ENCODE data around the gene KMT5B.

The KMT5B gene

DNA sequence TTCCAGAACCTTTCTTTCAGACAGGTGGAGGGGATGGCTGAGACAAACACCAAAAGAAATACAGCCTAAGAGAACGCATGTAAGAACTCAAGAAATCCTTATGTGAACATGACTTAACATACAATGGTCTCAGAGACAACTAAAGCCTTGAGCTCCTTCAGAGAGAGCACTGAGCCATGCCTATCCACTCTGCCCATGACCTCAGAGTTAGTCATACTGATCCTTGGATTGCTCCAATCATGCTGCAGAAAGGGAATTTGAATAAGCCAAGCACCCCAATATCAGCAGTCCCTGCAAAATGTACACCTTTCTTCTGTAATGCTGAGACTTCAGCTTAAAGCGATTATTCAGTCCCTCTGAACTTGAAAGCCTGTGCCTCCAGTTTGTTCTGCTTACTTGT is 48.7 kb downstream of the KMT5B start:
- no CpG with 5 or more reads among the region's 2 CpGs for WGBS, 2 donors (ENCODE audit: extremely low coverage in 2 of 2, insufficient read length in 2 of 2, insufficient replicate concordance in 1 of 2)
- no peaks in the 10 kb centered on the region for H3K27me3 ChIP-seq (ENCODE audit: control insufficient read depth in 3 of 3, insufficient read depth in 3 of 3, low read depth in 1 of 3, low read length in 3 of 3)

DNA sequence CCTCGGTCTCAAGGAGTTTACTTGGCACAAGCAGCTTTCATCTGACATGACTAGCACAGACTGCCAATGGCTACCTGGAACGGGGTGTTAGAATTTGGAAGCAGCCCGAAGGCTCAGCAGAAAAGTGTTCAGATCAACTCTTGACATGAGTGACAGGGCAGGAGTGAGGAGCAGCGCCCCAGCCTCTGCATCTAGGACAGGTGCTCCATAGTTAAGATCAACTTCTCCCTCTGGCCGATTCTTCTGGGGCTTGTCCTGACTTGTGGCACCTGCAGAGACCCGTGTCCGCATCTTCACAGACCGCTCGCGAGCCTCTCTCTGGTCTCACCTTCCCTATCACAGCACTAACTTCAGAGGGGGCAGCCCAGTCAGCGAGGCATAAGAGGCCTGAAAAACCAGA is 49.4 kb downstream of the KMT5B start:
- no peak overlapping the region for H3K4me3 ChIP-seq (ENCODE audit: low read length in 2 of 2)
- H3K9ac ChIP-seq (ENCODE audit: low read depth, low read length, poor library complexity), result no peak overlapping the region
- H3K4me1 ChIP-seq (ENCODE audit: control insufficient read depth in 2 of 2, insufficient read depth in 1 of 2, low read depth in 1 of 2, low read length in 2 of 2), result peaks cover 7 to 15% of the 10 kb centered on the region in 2 donors
- no peak overlapping the region for H3K18ac ChIP-seq (ENCODE audit: low read length)
- peaks cover 17 to 69% of the 10 kb centered on the region in 2 donors for H3K36me3 ChIP-seq (replicated peaks in 1 of 2; ENCODE audit: control insufficient read depth in 2 of 2, insufficient read depth in 2 of 2, low read length in 2 of 2)
- H3K79me1 ChIP-seq (ENCODE audit: low read depth, low read length), result no peaks in the 10 kb centered on the region
- H2BK120ac ChIP-seq (ENCODE audit: low read depth, low read length), result no peak overlapping the region
- no peak overlapping the region for H3K23ac ChIP-seq (ENCODE audit: low read depth, low read length, poor library complexity)
- no peak overlapping the region for H2AFZ ChIP-seq (ENCODE audit: low read length)
- no peak overlapping the region for H3K4ac ChIP-seq (ENCODE audit: low read length)
- H3K14ac ChIP-seq (ENCODE audit: low read length), result no peak overlapping the region
- no peaks in the 10 kb centered on the region for H3K27me3 ChIP-seq (ENCODE audit: control insufficient read depth in 3 of 3, insufficient read depth in 3 of 3, low read depth in 1 of 3, low read length in 3 of 3)
- WGBS, 2 donors (ENCODE audit: extremely low coverage in 2 of 2, insufficient read length in 2 of 2, insufficient replicate concordance in 1 of 2), result no CpG with 5 or more reads among the region's 11 CpGs
- no peak overlapping the region for H4K91ac ChIP-seq (ENCODE audit: low read depth, low read length, poor library complexity)
- DNase-seq (ENCODE audit: low spot score), result no peak
- no peak overlapping the region for H2BK5ac ChIP-seq (ENCODE audit: low read length)
- H2AK5ac ChIP-seq (ENCODE audit: low read depth, low read length), result no peak overlapping the region
- no peak overlapping the region for H3K27ac ChIP-seq (replicated peaks; ENCODE audit: low read length)
- H2BK15ac ChIP-seq (ENCODE audit: low read length), result no peak overlapping the region
- H3K9me3 ChIP-seq (replicated peaks in 1 of 2; ENCODE audit: control insufficient read depth in 2 of 2, insufficient read depth in 1 of 2, low read depth in 1 of 2, low read length in 2 of 2), result no peaks in the 10 kb centered on the region
- no peak overlapping the region for H2BK12ac ChIP-seq (ENCODE audit: low read length)
- H3K4me2 ChIP-seq (ENCODE audit: insufficient read depth, low read length, poor library complexity, severe bottlenecking), result no peak overlapping the region
- H4K8ac ChIP-seq (ENCODE audit: low read depth, low read length), result no peak overlapping the region

More for the DNA sequence above, 48.7 kb downstream of the KMT5B start:
- Histone ChIP-seq H4K8ac (ENCODE audit: low read depth, low read length) (no peak overlapping the region), H4K91ac (ENCODE audit: low read depth, low read length, poor library complexity) (no peak overlapping the region), H2AK5ac (ENCODE audit: low read depth, low read length) (no peak overlapping the region), H3K9me3 (replicated peaks in 1 of 2; ENCODE audit: control insufficient read depth in 2 of 2, insufficient read depth in 1 of 2, low read depth in 1 of 2, low read length in 2 of 2) (no peaks in the 10 kb centered on the region), H3K4me3 (ENCODE audit: low read length in 2 of 2) (no peak overlapping the region), H3K18ac (ENCODE audit: low read length) (no peak overlapping the region), H2BK15ac (ENCODE audit: low read length) (no peak overlapping the region), H2AFZ (ENCODE audit: low read length) (no peak overlapping the region), H3K27ac (replicated peaks; ENCODE audit: low read length) (no peak overlapping the region), H2BK12ac (ENCODE audit: low read length) (no peak overlapping the region), H3K14ac (ENCODE audit: low read length) (no peak overlapping the region), H3K79me1 (ENCODE audit: low read depth, low read length) (no peaks in the 10 kb centered on the region), H3K23ac (ENCODE audit: low read depth, low read length, poor library complexity) (no peak overlapping the region), H3K36me3 (replicated peaks in 1 of 2; ENCODE audit: control insufficient read depth in 2 of 2, insufficient read depth in 2 of 2, low read length in 2 of 2) (peaks cover 21 to 71% of the 10 kb centered on the region in 2 donors), H3K4me1 (ENCODE audit: control insufficient read depth in 2 of 2, insufficient read depth in 1 of 2, low read depth in 1 of 2, low read length in 2 of 2) (peaks cover 5 to 14% of the 10 kb centered on the region in 2 donors), H3K9ac (ENCODE audit: low read depth, low read length, poor library complexity) (no peak overlapping the region), H3K4ac (ENCODE audit: low read length) (no peak overlapping the region), H3K4me2 (ENCODE audit: insufficient read depth, low read length, poor library complexity, severe bottlenecking) (no peak overlapping the region), H2BK120ac (ENCODE audit: low read depth, low read length) (no peak overlapping the region), H2BK5ac (ENCODE audit: low read length) (no peak overlapping the region)
- DNase-seq (ENCODE audit: low spot score), result no peak

DNA sequence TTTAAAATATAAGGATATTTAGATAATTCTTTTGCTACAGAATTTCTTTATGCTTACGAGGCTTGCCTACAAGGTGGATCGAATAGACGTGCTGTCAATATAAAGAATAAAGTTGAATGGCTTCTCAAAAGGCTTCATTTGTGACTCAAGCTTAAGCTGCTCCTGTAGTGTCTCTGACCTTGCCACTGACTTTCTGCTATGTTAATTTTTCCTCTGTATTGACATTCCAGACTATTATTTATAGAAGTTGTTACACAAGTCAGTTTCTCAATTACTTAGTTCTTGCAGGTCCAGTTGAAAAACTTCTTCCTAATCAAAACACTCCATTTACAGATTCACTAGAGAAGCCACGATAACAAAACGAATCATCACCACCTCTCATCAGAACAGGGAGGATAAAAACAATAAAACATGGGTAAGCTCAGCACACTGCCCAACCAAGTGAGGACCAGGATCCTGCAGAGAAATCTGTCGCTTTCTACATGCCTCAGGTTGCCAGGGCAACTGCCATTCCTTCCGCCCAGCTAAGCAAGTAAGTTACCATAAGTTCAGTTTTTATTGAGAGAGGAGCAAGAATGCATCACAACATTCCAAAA is 52.9 kb downstream of the KMT5B start:
- no CpG with 5 or more reads among the region's 7 CpGs for WGBS, 2 donors (ENCODE audit: extremely low coverage in 2 of 2, insufficient read length in 2 of 2, insufficient replicate concordance in 1 of 2)
- H3K79me1 ChIP-seq (ENCODE audit: low read depth, low read length), result no peaks in the 10 kb centered on the region
- no peak for DNase-seq (ENCODE audit: low spot score)
- no peak overlapping the region for H3K23ac ChIP-seq (ENCODE audit: low read depth, low read length, poor library complexity)
- H2AK5ac ChIP-seq (ENCODE audit: low read depth, low read length), result no peak overlapping the region
- no peak overlapping the region for H2BK12ac ChIP-seq (ENCODE audit: low read length)
- no peak overlapping the region for H3K4ac ChIP-seq (ENCODE audit: low read length)
- no peaks in the 10 kb centered on the region for H3K9me3 ChIP-seq (replicated peaks in 1 of 2; ENCODE audit: control insufficient read depth in 2 of 2, insufficient read depth in 1 of 2, low read depth in 1 of 2, low read length in 2 of 2)
- H3K27ac ChIP-seq (replicated peaks; ENCODE audit: low read length), result no peak overlapping the region
- H3K27me3 ChIP-seq (ENCODE audit: control insufficient read depth in 3 of 3, insufficient read depth in 3 of 3, low read depth in 1 of 3, low read length in 3 of 3), result no peaks in the 10 kb centered on the region
- peaks cover 13 to 15% of the 10 kb centered on the region in 2 donors for H3K4me1 ChIP-seq (ENCODE audit: control insufficient read depth in 2 of 2, insufficient read depth in 1 of 2, low read depth in 1 of 2, low read length in 2 of 2)
- no peak overlapping the region for H4K8ac ChIP-seq (ENCODE audit: low read depth, low read length)
- no peak overlapping the region for H3K9ac ChIP-seq (ENCODE audit: low read depth, low read length, poor library complexity)
- no peak overlapping the region for H2BK5ac ChIP-seq (ENCODE audit: low read length)
- H2AFZ ChIP-seq (ENCODE audit: low read length), result no peak overlapping the region
- no peak overlapping the region for H3K4me3 ChIP-seq (ENCODE audit: low read length in 2 of 2)
- no peak overlapping the region for H3K14ac ChIP-seq (ENCODE audit: low read length)
- H2BK120ac ChIP-seq (ENCODE audit: low read depth, low read length), result no peak overlapping the region
- no peak overlapping the region for H3K18ac ChIP-seq (ENCODE audit: low read length)
- no peak overlapping the region for H2BK15ac ChIP-seq (ENCODE audit: low read length)
- peaks cover 13 to 63% of the 10 kb centered on the region in 2 donors for H3K36me3 ChIP-seq (replicated peaks in 1 of 2; ENCODE audit: control insufficient read depth in 2 of 2, insufficient read depth in 2 of 2, low read length in 2 of 2)
- no peak overlapping the region for H4K91ac ChIP-seq (ENCODE audit: low read depth, low read length, poor library complexity)
- H3K4me2 ChIP-seq (ENCODE audit: insufficient read depth, low read length, poor library complexity, severe bottlenecking), result no peak overlapping the region

DNA sequence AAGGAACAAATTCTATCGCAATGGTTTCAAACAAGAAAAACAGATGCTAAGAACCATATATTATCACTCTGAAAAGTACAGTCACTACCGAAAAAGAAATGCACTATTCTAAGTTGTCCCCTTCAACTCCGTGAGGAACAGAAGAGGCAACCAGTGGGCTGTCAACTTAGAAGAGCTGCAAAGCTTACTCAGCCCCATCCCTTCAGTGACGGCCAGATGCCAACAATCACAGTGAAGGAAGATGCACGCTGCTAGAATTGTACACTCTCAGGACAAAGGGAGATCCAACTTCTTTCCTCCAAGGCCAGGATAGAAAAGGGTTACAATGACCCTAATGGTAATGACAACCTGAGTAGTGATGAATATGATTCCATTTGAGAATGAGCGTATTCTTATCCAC is 53.4 kb downstream of the KMT5B start:
- Histone ChIP-seq H2BK120ac (ENCODE audit: low read depth, low read length) (no peak overlapping the region), H3K4me3 (ENCODE audit: low read length in 2 of 2) (no peak overlapping the region), H3K4me2 (ENCODE audit: insufficient read depth, low read length, poor library complexity, severe bottlenecking) (no peak overlapping the region), H3K27ac (replicated peaks; ENCODE audit: low read length) (peak overlapping the region; percentile 47), H2AFZ (ENCODE audit: low read length) (no peak overlapping the region), H3K14ac (ENCODE audit: low read length) (no peak overlapping the region), H4K91ac (ENCODE audit: low read depth, low read length, poor library complexity) (no peak overlapping the region), H3K4me1 (ENCODE audit: control insufficient read depth in 2 of 2, insufficient read depth in 1 of 2, low read depth in 1 of 2, low read length in 2 of 2) (peaks cover 13 to 15% of the 10 kb centered on the region in 2 donors), H3K23ac (ENCODE audit: low read depth, low read length, poor library complexity) (no peak overlapping the region), H3K27me3 (ENCODE audit: control insufficient read depth in 3 of 3, insufficient read depth in 3 of 3, low read depth in 1 of 3, low read length in 3 of 3) (no peaks in the 10 kb centered on the region), H3K9me3 (replicated peaks in 1 of 2; ENCODE audit: control insufficient read depth in 2 of 2, insufficient read depth in 1 of 2, low read depth in 1 of 2, low read length in 2 of 2) (no peaks in the 10 kb centered on the region), H2BK12ac (ENCODE audit: low read length) (no peak overlapping the region), H2AK5ac (ENCODE audit: low read depth, low read length) (no peak overlapping the region), H2BK15ac (ENCODE audit: low read length) (no peak overlapping the region), H3K18ac (ENCODE audit: low read length) (no peak overlapping the region), H3K4ac (ENCODE audit: low read length) (no peak overlapping the region), H3K79me1 (ENCODE audit: low read depth, low read length) (no peaks in the 10 kb centered on the region), H3K36me3 (replicated peaks in 1 of 2; ENCODE audit: control insufficient read depth in 2 of 2, insufficient read depth in 2 of 2, low read length in 2 of 2) (peaks cover 12 to 63% of the 10 kb centered on the region in 2 donors), H2BK5ac (ENCODE audit: low read length) (no peak overlapping the region), H4K8ac (ENCODE audit: low read depth, low read length) (no peak overlapping the region), H3K9ac (ENCODE audit: low read depth, low read length, poor library complexity) (no peak overlapping the region)
- no CpG with 5 or more reads among the region's 6 CpGs for WGBS, 2 donors (ENCODE audit: extremely low coverage in 2 of 2, insufficient read length in 2 of 2, insufficient replicate concordance in 1 of 2)
- no peak for DNase-seq (ENCODE audit: low spot score)

All from neuronal stem cell (in vitro differentiated cells).